Activated naive CD4-positive, alpha-beta T cell treated with Interleukin-2 at 50 U/mL for 16 hours (primary cell): ENCODE results near the gene C20orf204.

ENCODE experiments used
- DNase-seq: peaks from one replicate; pipeline ENCODE4 v3.0.0-alpha.2; 2020

C20orf204 gene

GRCh38 chr20:64056889-64057627 lies 21.1 kb downstream of the C20orf204 start:
- DNase-seq: no peak

GRCh38 chr20:64057628-64058498 lies 21.9 kb downstream of the C20orf204 start:
- DNase-seq: peak; percentile 82

DNA sequence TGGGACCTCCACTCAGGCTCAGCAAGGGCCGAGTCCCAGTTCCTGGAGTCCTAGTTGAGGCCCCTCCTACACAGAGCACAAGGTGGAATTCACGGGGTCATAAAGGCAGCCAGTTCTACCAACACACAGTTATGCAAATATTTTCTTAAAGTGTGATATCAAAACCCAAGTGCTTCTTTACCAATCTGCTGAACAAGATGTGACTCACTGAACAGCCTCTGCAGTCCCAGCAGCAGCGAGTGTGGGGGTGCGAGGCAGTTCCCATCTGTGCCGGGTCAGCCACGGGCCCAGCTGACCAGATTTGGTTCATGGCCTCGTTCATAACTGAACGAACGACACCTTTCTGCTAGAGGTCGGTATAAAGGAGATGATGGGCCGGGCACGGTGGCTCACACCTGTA lies 22.6 kb downstream of the C20orf204 start:
- no peak for DNase-seq

DNA sequence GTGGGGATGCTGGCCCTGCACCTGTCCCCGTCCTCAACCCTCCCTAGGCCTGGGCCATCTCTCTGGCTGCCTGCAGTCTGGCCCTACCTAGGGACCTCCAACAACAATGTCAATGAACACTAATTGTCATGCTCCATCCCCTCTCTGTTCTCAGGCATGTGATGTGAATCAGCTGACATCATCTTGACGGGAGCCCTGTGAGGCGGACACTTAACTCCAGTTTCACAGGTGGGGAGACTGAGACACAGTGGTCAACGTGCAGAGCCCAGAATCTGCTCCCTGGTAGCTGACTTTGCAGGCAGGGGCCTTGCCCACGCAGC lies 26.3 kb downstream of the C20orf204 start:
- DNase-seq: no peak

DNA sequence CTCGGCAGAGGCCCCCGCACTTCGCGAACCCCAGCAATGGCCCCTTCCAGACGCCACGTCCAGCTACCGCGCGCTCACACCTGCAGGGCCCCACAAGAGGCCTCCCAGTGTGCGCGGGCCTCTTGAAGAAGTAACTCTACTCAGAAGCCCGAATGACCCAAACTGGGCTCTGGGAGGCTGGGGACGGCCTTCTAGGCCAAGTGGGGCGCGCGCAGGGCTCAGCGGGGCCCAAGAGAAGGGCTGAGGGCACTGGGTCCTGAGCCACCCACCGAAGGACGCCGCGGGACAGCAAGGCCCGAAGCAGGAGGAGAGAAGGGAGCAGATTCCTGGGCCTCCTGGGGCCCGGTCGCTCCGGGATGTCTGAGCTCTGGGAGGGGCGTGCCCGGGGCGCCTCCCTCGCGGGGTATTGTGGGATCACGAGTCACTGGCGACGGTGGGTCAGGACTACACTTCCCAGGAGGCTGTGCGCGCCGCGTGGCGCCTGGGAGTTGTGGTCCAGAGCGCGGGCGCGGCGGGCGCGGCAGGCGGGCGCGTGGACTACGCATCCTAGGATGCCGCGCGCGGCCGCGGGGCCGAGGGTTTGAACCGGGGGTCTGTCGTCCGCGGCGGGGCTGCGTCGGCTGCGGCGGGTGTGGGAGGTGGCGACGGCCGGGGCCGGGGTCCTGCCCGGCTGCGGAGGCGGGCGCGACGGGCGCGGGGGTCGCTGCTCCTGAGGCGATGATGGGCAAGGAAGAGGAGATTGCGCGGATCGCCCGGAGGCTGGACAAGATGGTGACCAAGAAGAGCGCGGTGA lies 26.8 kb downstream of the C20orf204 start, which contains the start of gene TCEA2:
Gene TCEA2 (plus strand): TSS at position 603 of the 793 bp plus-strand sequence. CDS start 115 bp downstream, at position 718.
- peak; percentile 95 for DNase-seq

DNA sequence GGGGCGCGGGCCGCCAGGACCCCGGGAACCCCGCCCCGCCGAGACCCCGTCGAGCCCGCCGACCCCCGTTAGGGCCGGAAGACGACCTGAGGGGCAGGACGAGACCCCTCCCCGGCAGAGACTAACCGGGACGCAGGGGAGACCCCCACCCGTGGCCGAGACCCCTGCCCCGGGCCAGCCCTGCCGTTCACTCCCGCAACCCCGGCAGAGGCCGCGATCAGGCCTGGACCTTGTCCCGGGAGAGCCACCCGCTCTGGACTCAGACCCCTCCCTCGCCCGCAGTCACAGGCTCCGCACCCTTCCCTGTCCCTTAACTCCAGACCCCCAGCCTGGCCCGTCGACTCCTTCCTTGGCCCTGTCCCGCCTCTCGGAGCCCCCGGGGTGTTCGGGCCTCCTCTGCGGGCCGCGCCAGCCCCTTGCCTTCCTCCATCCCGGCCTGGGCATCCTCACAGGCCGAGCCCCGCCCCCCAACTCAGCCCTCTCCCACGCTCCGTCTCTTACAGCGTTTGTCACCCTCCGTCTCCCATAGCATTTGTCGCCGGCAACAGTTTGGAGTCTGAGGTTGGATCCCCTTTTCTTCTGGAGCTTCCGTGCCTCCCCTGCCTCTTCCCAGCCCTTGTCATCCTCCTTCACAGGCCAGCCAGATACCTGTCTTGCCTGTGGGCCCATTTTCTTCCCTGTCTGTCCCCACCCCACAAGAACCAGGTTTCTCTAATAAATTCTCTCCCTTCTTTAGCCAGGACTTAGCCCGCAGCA lies 27.6 kb downstream of the C20orf204 start:
- DNase-seq: peak; percentile 50

DNA sequence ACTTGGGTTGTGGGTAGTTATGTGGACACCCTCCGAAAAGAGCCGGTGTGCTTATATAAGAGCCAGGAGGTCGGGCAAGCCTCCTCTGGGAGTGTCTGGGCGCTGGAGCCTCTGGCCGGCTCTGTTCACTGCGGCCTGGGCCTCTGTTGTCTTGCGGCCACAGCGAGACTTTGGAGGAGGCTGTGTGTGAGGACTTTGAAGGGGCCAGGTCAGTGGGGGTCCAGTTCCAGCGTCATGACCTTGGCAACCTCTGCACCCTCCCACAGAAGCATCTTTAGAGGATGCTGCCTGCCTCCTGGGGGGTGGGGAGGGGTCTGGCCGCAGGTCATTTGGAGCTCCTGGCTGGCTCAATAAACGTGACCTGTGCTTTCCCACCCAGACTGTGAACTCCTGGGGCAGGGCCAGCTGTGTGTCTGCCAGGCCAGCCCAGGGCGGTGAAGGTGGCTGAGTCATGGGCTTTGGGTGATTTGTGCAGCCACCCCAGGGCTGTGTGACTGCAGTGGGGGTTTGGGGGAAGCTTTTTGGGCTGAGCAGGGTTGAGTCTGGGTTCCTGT lies 28.2 kb downstream of the C20orf204 start:
- DNase-seq: no peak

- DNase-seq: no peak
Measured at GRCh38 chr20:64065062-64065973, 29.3 kb downstream of the C20orf204 start.

DNA sequence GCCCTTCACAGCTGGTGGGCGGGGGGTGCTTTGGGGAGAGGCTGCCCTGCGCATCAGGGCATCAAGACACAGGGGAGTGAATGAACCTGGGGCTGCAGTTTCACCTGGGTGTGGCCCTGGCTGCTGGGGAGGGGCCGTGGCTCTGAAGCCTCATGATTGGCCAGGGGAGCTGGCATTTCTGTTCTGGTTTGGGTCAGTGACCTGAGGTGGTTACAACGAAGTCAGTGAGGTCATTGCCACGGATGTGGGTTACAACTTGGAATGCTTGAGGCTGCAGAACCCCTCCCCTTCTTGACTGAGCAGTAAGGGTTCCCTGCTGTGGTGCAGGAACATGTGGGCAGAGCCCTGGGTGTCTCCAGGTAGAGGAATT lies 30.0 kb downstream of the C20orf204 start:
- DNase-seq: peak; percentile 48

GRCh38 chr20:64067005-64067632 lies 31.1 kb downstream of the C20orf204 start:
- no peak for DNase-seq

DNA sequence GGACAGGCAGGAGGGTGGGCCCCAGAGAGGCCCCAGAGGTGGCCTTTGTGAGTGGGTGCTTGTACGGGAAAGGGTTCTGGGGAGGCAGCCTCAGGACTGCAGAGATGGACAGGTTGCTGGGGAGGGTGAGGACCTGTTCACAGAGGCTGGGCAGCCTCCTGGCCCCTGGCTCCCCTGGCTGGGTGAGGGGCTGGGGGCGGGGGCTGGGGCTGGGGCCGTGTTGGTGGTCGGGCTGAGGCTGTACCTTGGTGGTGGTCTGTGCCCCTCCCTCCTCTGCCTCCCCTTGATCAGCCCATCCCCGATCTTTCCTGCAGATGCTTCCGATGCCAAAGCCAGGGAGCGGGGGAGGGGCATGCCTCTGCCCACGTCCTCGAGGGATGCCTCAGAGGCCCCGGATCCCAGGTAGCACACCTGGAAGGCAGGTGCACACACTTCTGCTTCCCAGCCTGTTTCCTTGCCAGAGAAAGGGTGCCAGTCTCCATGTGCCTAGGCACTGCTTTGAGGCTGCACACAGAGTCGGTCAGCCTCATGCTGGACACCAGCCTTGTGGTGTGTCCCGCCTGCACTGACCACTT lies 31.8 kb downstream of the C20orf204 start:
- DNase-seq: no peak

GRCh38 chr20:64068386-64069208 lies 32.6 kb downstream of the C20orf204 start:
- no peak for DNase-seq

- no peak for DNase-seq
Measured at GRCh38 chr20:64069209-64069613, 33.2 kb downstream of the C20orf204 start.

GRCh38 chr20:64069614-64070243 lies 33.7 kb downstream of the C20orf204 start:
- DNase-seq: peak; percentile 29

DNA sequence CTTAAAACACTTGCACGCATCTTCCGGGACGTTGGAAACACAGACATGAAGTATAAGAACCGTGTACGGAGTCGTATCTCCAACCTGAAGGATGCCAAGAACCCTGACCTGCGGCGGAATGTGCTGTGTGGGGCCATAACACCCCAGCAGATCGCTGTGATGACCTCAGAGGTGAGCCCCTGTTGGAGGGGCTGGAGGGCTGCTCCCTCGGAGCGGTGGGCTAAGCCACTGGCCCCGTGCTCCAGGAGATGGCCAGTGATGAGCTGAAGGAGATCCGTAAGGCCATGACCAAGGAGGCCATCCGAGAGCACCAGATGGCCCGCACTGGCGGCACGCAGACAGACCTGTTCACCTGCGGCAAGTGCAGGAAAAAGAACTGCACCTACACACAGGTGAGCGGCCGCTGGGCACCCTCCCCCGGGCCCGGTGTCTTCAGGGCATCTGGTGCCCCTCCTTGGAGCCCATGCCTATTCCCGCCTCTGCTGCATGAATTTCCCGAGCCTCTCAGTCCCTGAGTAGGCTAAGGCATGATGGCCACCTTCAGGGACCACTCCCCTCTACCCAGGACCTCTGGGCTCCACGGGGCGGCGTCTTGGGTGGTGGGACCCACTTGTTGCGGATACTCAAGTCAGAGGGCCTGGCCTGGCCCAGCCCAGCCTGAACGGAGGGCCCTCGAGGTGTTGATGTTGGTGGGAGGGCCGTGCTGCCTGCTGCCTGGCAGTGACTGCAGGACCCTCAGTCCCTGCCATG lies 34.4 kb downstream of the C20orf204 start:
- DNase-seq: no peak

DNA sequence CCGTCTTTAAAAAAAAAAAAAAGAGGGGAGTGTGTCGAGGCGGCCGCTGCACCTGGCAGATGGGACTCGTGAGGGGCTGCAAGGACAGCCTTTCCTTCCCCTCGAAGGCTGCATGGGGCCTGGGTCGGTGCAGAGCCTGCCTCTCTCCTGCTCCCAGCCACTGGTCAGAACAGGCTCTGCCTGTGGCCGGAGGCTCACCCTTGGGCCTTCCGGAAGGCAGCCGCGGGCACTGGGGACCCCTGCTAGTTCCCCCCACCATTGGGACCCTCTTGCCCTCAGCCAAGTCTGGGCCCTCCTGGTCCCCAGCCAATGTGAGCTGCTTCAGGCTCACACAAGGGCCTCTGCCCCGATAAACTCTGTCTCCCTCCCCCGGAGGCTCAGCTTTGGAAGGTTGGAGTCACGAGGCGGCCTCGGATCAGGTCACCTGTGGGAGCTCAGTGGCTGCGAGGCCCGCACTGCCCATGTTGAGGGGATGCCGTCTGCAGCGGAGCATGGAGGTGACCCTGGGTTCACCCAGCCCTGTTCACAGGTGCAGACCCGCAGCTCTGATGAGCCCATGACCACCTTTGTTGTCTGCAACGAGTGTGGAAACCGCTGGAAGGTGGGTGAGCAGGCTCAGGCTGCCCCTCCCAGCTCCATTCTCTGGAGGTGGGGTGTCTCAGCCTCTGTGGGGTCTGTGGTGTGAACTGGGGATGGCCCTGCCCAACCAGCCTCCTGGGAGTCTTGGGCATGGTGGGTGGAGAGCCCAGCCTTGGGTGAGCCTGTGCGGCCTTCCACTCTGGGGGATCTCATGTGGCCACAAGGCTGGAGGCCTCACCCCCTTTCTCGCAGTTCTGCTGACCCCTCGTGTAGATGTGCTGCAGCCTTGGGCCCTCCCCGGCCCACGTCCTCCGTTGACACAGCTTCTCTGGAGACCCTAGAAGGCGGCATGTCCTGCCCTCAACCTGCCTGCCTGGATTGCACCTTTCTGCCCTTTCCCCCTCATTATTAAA lies 35.7 kb downstream of the C20orf204 start:
- DNase-seq: no peak
